HL-60 (cell line): ENCODE measurements around the gene BLM.
A peak's percentile ranks its signal among the peaks of the same experiment; 100 is the strongest.

Source experiments
- DNase-seq, 2 experiments: peaks; one replicate each; pipeline ENCODE4 v3.0.0-alpha.2; 2010 to 2020; ENCODE audit warnings: low read depth in 1 of 2, low spot score in 1 of 2
- H3K27ac ChIP-seq: fragments of 250-450 bp; sonication (Bioruptor Pico); replicated peaks from 2 replicates; pipeline ENCODE4 v1.5.1; 2020; ENCODE audit warnings: mild to moderate bottlenecking, moderate library complexity
- H3K27me3 ChIP-seq: fragments of 250-450 bp; sonication (Bioruptor Pico); 2 replicates; pipeline ENCODE4 v1.5.1; 2021; ENCODE audit warnings: mild to moderate bottlenecking, moderate library complexity; ENCODE audit not compliant: insufficient read depth, poor library complexity, severe bottlenecking
- H3K4me3 ChIP-seq: replicated peaks from 2 replicates; pipeline ENCODE4 v1.5.1; 2011; ENCODE audit warnings: mild to moderate bottlenecking, control low read depth, low read length; ENCODE audit not compliant: insufficient read depth
- CTCF ChIP-seq: IDR thresholded peaks from one replicate; pipeline ENCODE4 v1.5.1; 2011; ENCODE audit warnings: low read length, control low read depth, inconsistent platforms; ENCODE audit not compliant: insufficient read depth
- GABPA ChIP-seq: IDR thresholded peaks from 2 replicates; pipeline ENCODE4 v1.6.1; 2012; ENCODE audit warnings: low read depth
- POLR2AphosphoS5 ChIP-seq: IDR thresholded peaks from 2 replicates; pipeline ENCODE4 v1.6.1; 2012; ENCODE audit warnings: low read depth
- REST ChIP-seq: IDR thresholded peaks from 2 replicates; pipeline ENCODE4 v1.6.1; 2012; ENCODE audit warnings: low read depth; ENCODE audit not compliant: insufficient replicate concordance
- SPI1 ChIP-seq: IDR thresholded peaks from 2 replicates; pipeline ENCODE4 v1.6.1; 2012; ENCODE audit warnings: low read depth, mild to moderate bottlenecking, borderline replicate concordance

The BLM gene

GRCh38 chr15:90838139-90838538, 121.0 kb downstream of the BLM start:
- DNase-seq: no peak
- TF ChIP-seq CTCF (no peak), SPI1 (no peak), REST (no peak), POLR2AphosphoS5 (no peak), GABPA (no peak)
- Histone ChIP-seq H3K4me3 (no peak overlapping the region), H3K27ac (no peak overlapping the region), H3K27me3 (no peaks in the 10 kb centered on the region)

GRCh38 chr15:90838544-90838943, 121.4 kb downstream of the BLM start:
- TF ChIP-seq GABPA (no peak), POLR2AphosphoS5 (no peak), CTCF (no peak), SPI1 (no peak), REST (no peak)
- H3K27ac ChIP-seq: no peak overlapping the region
- H3K27me3 ChIP-seq: no peaks in the 10 kb centered on the region
- H3K4me3 ChIP-seq: no peak overlapping the region
- DNase-seq: no peak

GRCh38 chr15:90839187-90840071, 122.3 kb downstream of the BLM start:
- peak; percentile 77 to 91 for DNase-seq

More at GRCh38 chr15:90839187-90840071, 122.3 kb downstream of the BLM start:
- no peaks in the 10 kb centered on the region for H3K27me3 ChIP-seq
- peak overlapping the region; percentile 95 for H3K27ac ChIP-seq
- TF ChIP-seq SPI1 (peak; percentile 76; the same call in 1 of the 2 replicates), CTCF (no peak), POLR2AphosphoS5 (0 out of 2 replicates have a peak, but pooled peaks have one; percentile 35)
- H3K4me3 ChIP-seq: 0 out of 2 replicates have a peak overlapping the region, but pooled peaks have one; percentile 0
